Body of pancreas (tissue), 4 donors: ENCODE data around the gene SETBP1. TPM values are rescaled to one million over a fixed set of nuclear protein-coding genes. Genes with fewer than 3 reads are reported as not detected.

Experiments used
- ATAC-seq: fragments of 150-250 bp; one replicate; pipeline ENCODE4 v1.9.1; 2016
- DNase-seq, 4 donors: peaks; one replicate each; pipeline ENCODE4 v3.0.0-alpha.2; 2019
- H3K27ac ChIP-seq, 4 donors: fragments of 200-600 bp; sonication (generic); 1 replicate in 3 of 4; 2 replicates in 1 of 4; pipeline versions ENCODE4 v1.5.1 to v1.6.1; 2016 to 2019; ENCODE audit warnings: mild to moderate bottlenecking in 1 of 4, mixed read lengths in 1 of 4, moderate library complexity in 1 of 4
- H3K27me3 ChIP-seq, 2 donors: fragments of 200-600 bp; sonication (generic); one replicate each; pipeline ENCODE4 v1.6.0; 2016; ENCODE audit warnings: mild to moderate bottlenecking in 1 of 2
- H3K36me3 ChIP-seq, 2 donors: fragments of 200-600 bp; sonication (generic); replicated peaks in 1 of 2; 2 replicates each; pipeline ENCODE4 v1.5.1; 2016; ENCODE audit warnings: low read depth in 2 of 2; ENCODE audit not compliant: insufficient read depth in 1 of 2
- H3K4me1 ChIP-seq: fragments of 200-600 bp; sonication (generic); one replicate; pipeline ENCODE4 v1.6.0; 2016
- H3K4me3 ChIP-seq, 2 donors: fragments of 200-600 bp; sonication (generic); 1 replicate in 1 of 2; 2 replicates in 1 of 2; pipeline ENCODE4 v1.5.1; 2016 to 2019
- H3K9me3 ChIP-seq, 3 donors: fragments of 200-600 bp; sonication (generic); 1 replicate in 2 of 3; 2 replicates in 1 of 3; pipeline ENCODE4 v1.5.1; 2016
- POLR2A ChIP-seq, 3 donors: fragments of 450-650 bp; IDR thresholded peaks; one replicate each; pipeline ENCODE4 v1.6.1; 2016; ENCODE audit warnings: antibody characterized with exemption in 3 of 3, mild to moderate bottlenecking in 2 of 3
- WGBS, 2 donors: methylation state at CpG; one replicate each; pipeline ENCODE4 v1.1.5; 2017; 5-methylcytosine and 5-hydroxymethylcytosine counted together
- intact Hi-C: fragments of 100-400 bp; cut with DNase I; formaldehyde crosslinking; loops from one replicate; pipeline ENCODE4 v1.15.1; 2023
- total RNA-seq, 2 donors: library from RNA; depleted of rRNA; stranded (reverse); fragments of >200 nt; gene quantifications; one replicate each; pipeline ENCODE4 v1.1.0, GENCODE V29; 2016
- TF ChIP-seq, protein P1 (sequence below), 7 experiments: fragments of 450-650 bp in 4 of 7; fragments of 200-600 bp in 3 of 7; sonication (generic) in 3 of 7; IDR thresholded peaks; one replicate each; pipeline ENCODE4 v1.5.1; 2016 to 2019; ENCODE audit warnings: antibody characterized with exemption in 7 of 7

Gene SETBP1
- total RNA-seq, 2 donors from 2014 or later = 23.6 to 37.2 TPM

DNA sequence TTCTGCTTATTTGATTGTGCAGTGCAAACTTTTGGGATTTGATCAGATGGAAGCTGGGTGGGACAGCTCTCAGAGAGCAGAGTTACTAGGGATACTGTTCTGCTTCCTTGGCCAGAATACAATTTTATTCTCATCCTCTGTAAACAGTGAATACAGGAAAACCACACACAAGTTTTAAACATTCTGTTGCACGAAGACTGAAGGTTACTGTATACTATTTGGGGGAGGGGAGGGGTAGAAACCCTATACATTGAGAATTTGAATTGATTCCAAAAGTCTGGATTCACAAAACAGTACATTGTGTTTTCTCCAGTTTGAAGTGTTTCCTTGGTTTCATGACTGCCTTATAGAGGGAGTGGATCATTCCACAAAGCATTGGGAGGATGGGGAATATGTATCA lies 149.9 kb downstream of the SETBP1 start:
- Histone ChIP-seq H3K4me1 (peaks cover 44% of the 10 kb centered on the region), H3K27me3 (no peaks in the 10 kb centered on the region), H3K36me3 (no peaks in the 10 kb centered on the region), H3K27ac (no peak overlapping the region), H3K4me3 (no peak overlapping the region), H3K9me3 (no peaks in the 10 kb centered on the region)
- TF ChIP-seq POLR2A (IDR thresholded peaks at IDR 0.05) = no peak
- TF ChIP-seq, protein P1, sequence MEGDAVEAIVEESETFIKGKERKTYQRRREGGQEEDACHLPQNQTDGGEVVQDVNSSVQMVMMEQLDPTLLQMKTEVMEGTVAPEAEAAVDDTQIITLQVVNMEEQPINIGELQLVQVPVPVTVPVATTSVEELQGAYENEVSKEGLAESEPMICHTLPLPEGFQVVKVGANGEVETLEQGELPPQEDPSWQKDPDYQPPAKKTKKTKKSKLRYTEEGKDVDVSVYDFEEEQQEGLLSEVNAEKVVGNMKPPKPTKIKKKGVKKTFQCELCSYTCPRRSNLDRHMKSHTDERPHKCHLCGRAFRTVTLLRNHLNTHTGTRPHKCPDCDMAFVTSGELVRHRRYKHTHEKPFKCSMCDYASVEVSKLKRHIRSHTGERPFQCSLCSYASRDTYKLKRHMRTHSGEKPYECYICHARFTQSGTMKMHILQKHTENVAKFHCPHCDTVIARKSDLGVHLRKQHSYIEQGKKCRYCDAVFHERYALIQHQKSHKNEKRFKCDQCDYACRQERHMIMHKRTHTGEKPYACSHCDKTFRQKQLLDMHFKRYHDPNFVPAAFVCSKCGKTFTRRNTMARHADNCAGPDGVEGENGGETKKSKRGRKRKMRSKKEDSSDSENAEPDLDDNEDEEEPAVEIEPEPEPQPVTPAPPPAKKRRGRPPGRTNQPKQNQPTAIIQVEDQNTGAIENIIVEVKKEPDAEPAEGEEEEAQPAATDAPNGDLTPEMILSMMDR (IDR thresholded peaks at IDR 0.05) = no peak
- 50 to 62% methylated on average over 1 of the region's 1 CpG for WGBS, 2 donors
- DNase-seq = no peak
- no peak for ATAC-seq
- intact Hi-C loops = no loop called here

DNA sequence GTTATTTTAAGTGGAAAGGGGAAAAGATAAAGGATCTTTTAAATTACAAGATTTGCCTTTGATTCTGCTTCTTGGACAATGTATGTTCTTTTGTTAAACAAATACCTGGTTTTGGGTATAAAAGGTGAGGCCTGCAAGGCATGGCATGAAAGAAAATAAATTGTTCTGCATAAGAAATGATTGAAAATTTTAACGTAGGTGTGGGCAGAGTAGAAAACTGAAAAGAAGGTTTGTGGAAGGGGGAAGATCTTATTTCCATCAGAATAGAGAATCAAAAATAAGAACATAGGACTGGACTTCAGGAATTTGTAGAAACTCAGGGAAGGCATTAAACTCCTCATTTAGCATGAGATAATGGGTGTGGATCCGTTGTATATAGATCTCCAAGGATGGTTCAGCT lies 153.1 kb downstream of the SETBP1 start:
- TF ChIP-seq, protein P1 (IDR thresholded peaks at IDR 0.05) = no peak
- no peak for TF ChIP-seq POLR2A (IDR thresholded peaks at IDR 0.05)
- no peaks in the 10 kb centered on the region for H3K9me3 ChIP-seq
- H3K4me3 ChIP-seq = no peak overlapping the region
- DNase-seq (no peak), ATAC-seq (no peak)
- no peaks in the 10 kb centered on the region for H3K36me3 ChIP-seq
- H3K27me3 ChIP-seq = no peaks in the 10 kb centered on the region
- H3K27ac ChIP-seq = no peak overlapping the region
- intact Hi-C loops = no loop called here
- WGBS, 2 donors = 88 to 94% methylated on average over 2 of the region's 2 CpGs
- peaks cover 31% of the 10 kb centered on the region for H3K4me1 ChIP-seq

DNA sequence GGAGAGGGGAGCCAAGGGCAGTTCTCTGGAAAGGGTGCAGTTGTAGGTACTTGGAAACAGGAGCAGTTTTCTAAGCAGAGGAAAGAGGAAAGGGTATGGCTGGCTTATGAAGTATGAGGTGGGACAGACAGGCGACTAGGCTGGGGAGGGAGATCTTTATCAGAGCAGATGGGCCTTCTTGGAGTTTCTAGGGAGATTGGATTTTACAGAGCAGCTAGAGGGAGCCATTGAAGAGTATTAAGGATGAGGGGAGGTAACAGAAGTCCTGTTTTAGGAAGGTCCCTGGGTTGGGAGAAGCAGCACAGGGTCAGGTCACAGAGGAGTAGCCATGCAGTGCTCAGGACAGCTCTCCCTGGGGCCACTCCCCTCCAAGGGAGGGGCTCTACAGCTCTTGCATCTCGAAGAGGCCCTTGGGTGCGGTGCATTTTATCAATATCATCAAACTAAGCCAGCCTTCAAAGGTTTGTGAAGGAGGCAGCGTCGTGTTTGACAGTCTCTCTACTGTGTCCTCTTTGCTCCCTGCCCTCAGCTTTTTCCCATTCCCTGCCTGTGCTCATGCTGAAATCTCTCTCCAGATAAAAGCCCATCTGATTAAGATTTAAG lies 154.3 kb downstream of the SETBP1 start:
- no peak for ATAC-seq
- no peaks in the 10 kb centered on the region for H3K36me3 ChIP-seq
- TF ChIP-seq POLR2A (IDR thresholded peaks at IDR 0.05) = no peak
- TF ChIP-seq, protein P1 (IDR thresholded peaks at IDR 0.05) = no peak
- no peak for DNase-seq
- intact Hi-C loops = no loop called here
- H3K9me3 ChIP-seq = no peaks in the 10 kb centered on the region
- no peaks in the 10 kb centered on the region for H3K27me3 ChIP-seq
- peaks cover 40% of the 10 kb centered on the region for H3K4me1 ChIP-seq
- WGBS, 2 donors = 76 to 77% methylated on average over 5 of the region's 5 CpGs
- H3K4me3 ChIP-seq = no peak overlapping the region
- peak overlapping the region in 1 of 4 donors; percentile 11 for H3K27ac ChIP-seq

DNA sequence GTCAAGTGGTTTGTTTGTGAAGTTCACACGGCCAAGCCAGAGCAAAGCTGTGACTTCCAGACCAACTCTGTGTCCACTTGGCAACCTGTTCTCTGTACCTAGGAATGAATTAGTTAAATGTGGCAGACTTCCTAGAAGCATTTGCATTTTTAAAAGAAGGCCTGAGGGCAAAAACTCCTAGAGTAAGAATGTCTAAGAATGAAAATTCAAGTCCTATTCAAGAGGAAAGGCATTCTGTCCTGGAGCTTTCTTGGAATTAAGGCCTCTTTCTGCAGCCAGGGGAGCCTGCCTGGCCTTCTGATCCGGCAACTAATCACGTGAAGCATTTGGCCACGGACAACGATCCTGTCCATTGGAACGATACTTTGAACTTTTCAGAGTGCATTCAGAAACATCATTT lies 155.0 kb downstream of the SETBP1 start:
- no peaks in the 10 kb centered on the region for H3K27me3 ChIP-seq
- TF ChIP-seq, protein P1 (IDR thresholded peaks at IDR 0.05) = peak in 4 of 7 experiments; percentile 33 to 46 (median 38)
- no peak for TF ChIP-seq POLR2A (IDR thresholded peaks at IDR 0.05)
- WGBS, 2 donors = 15 to 25% methylated on average over 6 of the region's 6 CpGs
- H3K9me3 ChIP-seq = no peaks in the 10 kb centered on the region
- intact Hi-C loops = no loop called here
- H3K36me3 ChIP-seq = no peaks in the 10 kb centered on the region
- peak overlapping the region in 2 of 4 donors; percentile 11 to 45 for H3K27ac ChIP-seq
- no peak overlapping the region for H3K4me3 ChIP-seq
- ATAC-seq (peak; percentile 38), DNase-seq (peak in 3 of 4 donors; percentile 28 to 64 (median 42))
- peaks cover 40% of the 10 kb centered on the region for H3K4me1 ChIP-seq

DNA sequence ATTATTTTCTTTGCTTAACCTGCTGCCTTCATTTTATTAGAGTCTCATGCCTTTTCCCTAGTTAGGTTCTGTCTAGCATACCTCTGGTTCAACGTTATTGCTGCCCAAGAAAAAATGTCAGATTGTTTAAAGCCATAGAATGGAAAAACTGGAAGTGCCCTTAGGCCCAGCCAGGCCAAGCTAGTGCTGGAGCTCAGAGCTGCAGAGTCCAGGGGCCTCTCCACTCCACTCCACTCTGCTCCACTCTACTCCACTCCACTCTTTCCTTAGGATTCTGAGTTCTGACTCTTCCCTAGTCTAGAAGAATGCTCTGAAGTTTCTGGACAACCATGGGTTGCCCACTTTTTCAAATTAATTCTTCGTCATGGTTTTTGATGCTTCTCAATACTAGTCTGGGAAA lies 155.6 kb downstream of the SETBP1 start:
- Histone ChIP-seq H3K4me3 (no peak overlapping the region), H3K27ac (no peak overlapping the region), H3K4me1 (peaks cover 40% of the 10 kb centered on the region), H3K27me3 (no peaks in the 10 kb centered on the region), H3K36me3 (no peaks in the 10 kb centered on the region), H3K9me3 (no peaks in the 10 kb centered on the region)
- no peak for ATAC-seq
- no peak for TF ChIP-seq POLR2A (IDR thresholded peaks at IDR 0.05)
- TF ChIP-seq, protein P1 (IDR thresholded peaks at IDR 0.05) = no peak
- intact Hi-C loops = no loop called here
- WGBS, 2 donors = 71 to 73% methylated on average over 2 of the region's 2 CpGs
- no peak for DNase-seq
